Psoas muscle (tissue), 8 donors: ENCODE results near the gene ERVW-1. TPM values are rescaled to one million over a fixed set of nuclear protein-coding genes. Genes with fewer than 3 reads are reported as not detected.
"Not testable (repeated sequence)": the region's sequence is repeated elsewhere in the genome, so short reads cannot be mapped to it uniquely, and the experiment has no call there.

Source experiments
- ATAC-seq, 4 donors: fragments of 200-7000 bp; cut with Tn5 transposase; one replicate each; pipeline ENCODE4 v1.9.1; 2020; ENCODE audit warnings: moderate library complexity in 3 of 4, mild to moderate bottlenecking in 2 of 4
- DNase-seq, 2 donors: peaks; one replicate each; pipeline ENCODE4 v3.0.0-alpha.2; 2020
- H3K27ac ChIP-seq: fragments of 200-600 bp; one replicate; pipeline ENCODE4 v1.8.0; 2022
- H3K27me3 ChIP-seq, 3 donors: fragments of 200-600 bp in 1 of 3; one replicate each; pipeline versions ENCODE4 v1.6.1 to v1.8.0; 2013 to 2022; ENCODE audit warnings: low read length in 2 of 3, mild to moderate bottlenecking in 2 of 3, moderate library complexity in 1 of 3; ENCODE audit not compliant: insufficient read depth in 3 of 3
- H3K36me3 ChIP-seq, 2 donors: fragments of 200-600 bp in 1 of 2; one replicate each; pipeline versions ENCODE4 v1.6.1 to v1.8.0; 2013 to 2022; ENCODE audit warnings: low read depth in 1 of 2, mild to moderate bottlenecking in 1 of 2, moderate library complexity in 1 of 2; ENCODE audit not compliant: insufficient read depth in 1 of 2
- H3K4me1 ChIP-seq: fragments of 200-600 bp; one replicate; pipeline ENCODE4 v1.8.0; 2022
- H3K4me3 ChIP-seq: fragments of 200-600 bp; one replicate; pipeline ENCODE4 v1.8.0; 2022; ENCODE audit warnings: mild to moderate bottlenecking
- H3K9me3 ChIP-seq: fragments of 200-600 bp; one replicate; pipeline ENCODE4 v1.8.0; 2022
- WGBS, 3 donors: extraction: QIAGEN DNeasy Blood & Tissue Kit; methylation state at CpG; one replicate each; pipeline versions ENCODE4 v1.1.6 to v1.1.7; 2013; 5-methylcytosine and 5-hydroxymethylcytosine counted together
- intact Hi-C, 2 donors: fragments of 100-400 bp; cut with DNase I; formaldehyde crosslinking; loops; one replicate each; pipeline versions ENCODE4 v1.11.0 to v1.14.2; 2022
- polyA plus RNA-seq, 3 donors: library from polyadenylated mRNA; stranded (reverse); fragments of 200-250 nt; gene quantifications; one replicate each; pipeline ENCODE4 v1.2.3, GENCODE V29; 2013
- total RNA-seq, 4 donors: library from RNA; stranded (reverse); fragmentation: NEBNext Ultra II Directional in 2 of 4; extraction: Animal tissue kit (Norgen Biotek cat#: 25700) in 2 of 4; gene quantifications; one replicate each; pipeline versions ENCODE4 v1.2.1 to v1.2.4, GENCODE V29; 2021 to 2023
- TF ChIP-seq, protein P1 (sequence below): fragments of 200-600 bp; IDR thresholded peaks from one replicate; pipeline ENCODE4 v1.8.0; 2022; ENCODE audit warnings: antibody characterized with exemption
- donor health status: healthy with polysubstance abuse.
- donor health status: DM: no; HTN: no; CAD: no; lungs with moderate emphysema.
- donor health status: Bipolar disorder and iron deficiency.
- donor health status: healthy.
- donor health status: DM: yes; HTN: yes; CAD: no.
- donor health status: DM: no; HTN: no; CAD: no.
- donor health status: DM: no; HTN: no; CAD: no.
- donor health status: DM: yes; HTN: yes; CAD: no.

ERVW-1 gene
- total and polyA plus RNA-seq, 7 donors: 0.03 TPM; not detected in 6

DNA sequence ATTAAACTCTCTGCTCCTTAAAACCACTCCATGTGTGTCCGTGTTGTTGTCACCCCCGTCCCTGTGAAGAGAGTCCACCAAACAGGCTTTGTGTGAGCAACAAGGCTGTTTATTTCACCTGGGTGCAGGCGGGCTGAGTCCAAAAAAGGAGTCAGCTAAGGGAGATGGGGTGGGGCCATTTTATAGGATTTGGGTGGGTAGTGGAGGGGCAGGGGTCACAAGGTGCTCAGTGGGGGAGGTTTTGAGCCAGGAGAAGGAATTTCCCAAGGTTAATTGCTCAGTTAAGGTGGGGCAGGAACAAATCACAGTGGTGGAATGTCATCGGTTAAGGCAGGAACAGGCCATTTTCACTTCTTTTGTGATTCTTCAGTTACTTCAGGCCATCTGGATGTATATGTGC, 1.4 kb upstream of the ERVW-1 start:
- H3K4me3 ChIP-seq, ATAC-seq, H3K27ac ChIP-seq, intact Hi-C loops, DNase-seq, H3K9me3 ChIP-seq, H3K27me3 ChIP-seq, H3K4me1 ChIP-seq: not testable (repeated sequence)
- H3K36me3 ChIP-seq: peaks cover 2 to 53% of the 10 kb centered on the region in 2 donors
- 86 to 95% (median 93%) methylated on average over 4 of the region's 4 CpGs for WGBS, 3 donors

DNA sequence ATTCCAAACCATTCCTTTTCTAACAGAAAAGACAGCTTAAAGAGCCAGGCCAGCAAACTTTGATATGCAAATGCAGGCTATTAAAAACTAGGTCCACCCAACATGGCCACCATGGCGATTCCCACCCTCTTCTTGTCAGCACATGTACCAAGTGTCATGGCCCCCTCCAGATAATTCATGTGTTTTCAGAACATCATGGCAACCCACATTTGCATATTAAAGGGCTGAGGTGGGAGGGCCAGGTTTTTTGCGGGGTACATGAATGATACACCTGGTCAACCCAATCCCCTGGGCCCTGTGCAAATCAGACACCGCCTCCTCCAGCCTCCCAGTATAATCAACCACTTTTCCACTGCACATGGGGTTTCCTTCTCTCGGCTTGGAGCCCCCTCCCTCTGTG, 965 bp upstream of the ERVW-1 start:
- no peaks in the 10 kb centered on the region for H3K4me1 ChIP-seq
- TF ChIP-seq, protein P1, sequence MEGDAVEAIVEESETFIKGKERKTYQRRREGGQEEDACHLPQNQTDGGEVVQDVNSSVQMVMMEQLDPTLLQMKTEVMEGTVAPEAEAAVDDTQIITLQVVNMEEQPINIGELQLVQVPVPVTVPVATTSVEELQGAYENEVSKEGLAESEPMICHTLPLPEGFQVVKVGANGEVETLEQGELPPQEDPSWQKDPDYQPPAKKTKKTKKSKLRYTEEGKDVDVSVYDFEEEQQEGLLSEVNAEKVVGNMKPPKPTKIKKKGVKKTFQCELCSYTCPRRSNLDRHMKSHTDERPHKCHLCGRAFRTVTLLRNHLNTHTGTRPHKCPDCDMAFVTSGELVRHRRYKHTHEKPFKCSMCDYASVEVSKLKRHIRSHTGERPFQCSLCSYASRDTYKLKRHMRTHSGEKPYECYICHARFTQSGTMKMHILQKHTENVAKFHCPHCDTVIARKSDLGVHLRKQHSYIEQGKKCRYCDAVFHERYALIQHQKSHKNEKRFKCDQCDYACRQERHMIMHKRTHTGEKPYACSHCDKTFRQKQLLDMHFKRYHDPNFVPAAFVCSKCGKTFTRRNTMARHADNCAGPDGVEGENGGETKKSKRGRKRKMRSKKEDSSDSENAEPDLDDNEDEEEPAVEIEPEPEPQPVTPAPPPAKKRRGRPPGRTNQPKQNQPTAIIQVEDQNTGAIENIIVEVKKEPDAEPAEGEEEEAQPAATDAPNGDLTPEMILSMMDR: no peak
- no peak overlapping the region for H3K4me3 ChIP-seq
- intact Hi-C loops: no loop called here
- WGBS, 3 donors: 92 to 93% (median 93%) methylated on average over 4 of the region's 4 CpGs
- no peaks in the 10 kb centered on the region for H3K9me3 ChIP-seq
- ATAC-seq (no peak), DNase-seq (no peak)
- H3K36me3 ChIP-seq: peaks cover 2 to 56% of the 10 kb centered on the region in 2 donors
- no peaks in the 10 kb centered on the region for H3K27me3 ChIP-seq
- no peak overlapping the region for H3K27ac ChIP-seq

DNA sequence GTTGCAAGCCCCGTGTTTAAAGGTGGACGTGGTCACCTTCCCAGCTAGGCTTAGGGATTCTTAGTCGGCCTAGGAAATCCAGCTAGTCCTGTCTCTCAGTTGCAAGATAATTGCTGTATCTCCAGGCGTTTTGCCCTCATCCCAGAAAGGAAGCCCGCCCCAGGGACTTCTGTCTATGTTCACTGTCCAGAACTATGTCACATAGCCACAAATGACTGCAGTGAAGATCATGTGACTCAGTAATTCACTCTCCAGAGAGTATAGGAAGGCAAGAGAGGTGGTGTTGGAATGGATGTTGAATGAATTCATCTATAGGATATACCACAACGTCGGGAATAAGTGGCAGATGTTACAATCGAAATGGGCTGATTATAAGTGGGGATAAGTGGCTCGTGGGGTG, 349 bp upstream of the ERVW-1 start:
- Histone ChIP-seq H3K4me3 (no peak overlapping the region), H3K9me3 (no peaks in the 10 kb centered on the region), H3K27me3 (no peaks in the 10 kb centered on the region), H3K36me3 (peaks cover 2 to 56% of the 10 kb centered on the region in 2 donors), H3K4me1 (no peaks in the 10 kb centered on the region), H3K27ac (no peak overlapping the region)
- DNase-seq (no peak), ATAC-seq (no peak)
- 80 to 87% (median 83%) methylated on average over 9 of the region's 9 CpGs for WGBS, 3 donors
- intact Hi-C loops: no loop called here
- TF ChIP-seq, protein P1: no peak

DNA sequence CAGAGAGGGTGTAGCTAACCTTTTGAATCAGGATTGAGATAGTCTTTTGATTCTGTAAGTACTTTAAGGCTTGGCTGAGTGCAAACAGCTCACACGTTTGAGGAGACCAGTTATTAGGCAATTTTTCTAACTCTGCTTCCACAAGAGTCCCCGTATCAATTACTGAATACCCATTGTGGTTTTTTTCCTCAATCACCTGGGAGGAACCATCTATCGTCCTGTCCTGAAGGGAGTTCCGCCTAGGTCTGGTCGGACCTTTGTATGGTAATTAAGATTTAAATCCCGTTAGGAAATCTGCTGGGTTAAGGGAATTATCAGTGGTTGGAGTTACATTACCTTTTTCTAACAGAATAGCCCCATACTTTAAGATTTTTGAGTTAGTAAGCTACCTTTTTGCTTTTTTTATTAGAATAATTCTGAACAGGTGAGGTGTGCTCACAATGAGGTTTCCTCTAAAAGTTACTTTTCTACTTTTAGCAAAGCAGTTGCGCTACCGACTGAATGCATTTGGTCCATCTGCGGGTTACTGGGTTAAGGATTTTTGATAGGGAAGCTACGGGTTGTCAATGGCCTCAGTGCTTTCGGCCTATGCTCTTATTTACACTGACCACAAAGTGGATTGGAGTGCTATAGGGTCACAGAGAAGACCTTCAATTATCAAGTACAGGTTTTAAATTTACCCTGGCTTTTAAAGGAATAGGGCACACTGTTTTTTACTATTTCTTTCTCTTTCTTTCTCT, 1.7 kb downstream of the ERVW-1 start:
- whole genome bisulfite sequencing, 3 donors: 89 to 91% (median 89%) methylated on average over 11 of the region's 11 CpGs
- H3K27ac ChIP-seq, H3K4me1 ChIP-seq, ATAC-seq, DNase-seq, H3K4me3 ChIP-seq, H3K27me3 ChIP-seq, H3K9me3 ChIP-seq, intact Hi-C loops: not testable (repeated sequence)
- peaks cover 2 to 70% of the 10 kb centered on the region in 2 donors for H3K36me3 ChIP-seq

GRCh38 chr7:92475261-92475770, 2.4 kb downstream of the ERVW-1 start:
- H3K36me3 ChIP-seq: peaks cover 2 to 75% of the 10 kb centered on the region in 2 donors
- H3K4me1 ChIP-seq, H3K27ac ChIP-seq, H3K27me3 ChIP-seq, DNase-seq, ATAC-seq, H3K4me3 ChIP-seq, H3K9me3 ChIP-seq, intact Hi-C loops: not testable (repeated sequence)
- WGBS, 3 donors: 88 to 95% (median 93%) methylated on average over 12 of the region's 12 CpGs

GRCh38 chr7:92473989-92474388, 3.8 kb downstream of the ERVW-1 start:
- H3K4me1 ChIP-seq, H3K27ac ChIP-seq, H3K27me3 ChIP-seq, DNase-seq, intact Hi-C loops, ATAC-seq, H3K9me3 ChIP-seq, H3K4me3 ChIP-seq: not testable (repeated sequence)
- 85 to 88% (median 88%) methylated on average over 9 to 10 of the region's 10 CpGs for WGBS, 3 donors
- peaks cover 2 to 84% of the 10 kb centered on the region in 2 donors for H3K36me3 ChIP-seq

- H3K27ac ChIP-seq, H3K9me3 ChIP-seq, ATAC-seq, H3K27me3 ChIP-seq, H3K4me1 ChIP-seq, H3K4me3 ChIP-seq, DNase-seq: not testable (repeated sequence)
- WGBS, 3 donors: 96 to 97% (median 97%) methylated on average over 8 to 9 of the region's 9 CpGs
- H3K36me3 ChIP-seq: peaks cover 0 to 86% of the 10 kb centered on the region in 2 donors
- intact Hi-C loops: loop anchor here in 1 of 2 donors (10.0 kb wide), 1 partner anchor 234 kb away; no protein-coding TSS in a partner anchor
Measured at GRCh38 chr7:92468589-92468988, 9.2 kb downstream of the ERVW-1 start.
